GM12875 (cell line): ENCODE data around the gene ACSL6.

Experiments
- H3K4me3 ChIP-seq: one replicate; pipeline ENCODE4 v1.5.1; 2011; ENCODE audit warnings: low read depth, low read length, control low read depth
- TF ChIP-seq, protein P1 (sequence below): IDR thresholded peaks from 2 replicates; pipeline ENCODE4 v1.5.1; 2011; ENCODE audit warnings: low read depth, mild to moderate bottlenecking, control low read depth, inconsistent platforms, low read length, moderate library complexity, borderline replicate concordance; ENCODE audit not compliant: insufficient read depth

ACSL6 gene

DNA sequence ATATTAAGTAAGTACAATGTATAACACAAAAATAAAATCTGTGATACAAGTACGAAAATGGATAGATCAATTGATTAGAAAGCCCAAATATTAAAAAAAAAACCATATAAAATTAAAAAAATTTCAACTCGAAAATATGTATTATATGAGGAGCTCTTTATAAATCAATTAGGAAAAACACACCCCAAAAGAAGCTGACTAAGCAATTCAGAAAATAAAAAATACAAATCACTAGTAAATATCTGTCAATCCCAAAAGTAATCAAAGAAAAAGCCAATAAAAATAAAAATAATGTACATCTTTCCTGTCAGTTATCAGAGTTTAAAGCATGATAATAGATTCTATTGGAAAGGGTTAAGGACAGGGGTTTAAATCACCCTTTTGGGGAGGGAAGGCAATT lies 10.2 kb upstream of the ACSL6 start:
- TF ChIP-seq, protein P1, sequence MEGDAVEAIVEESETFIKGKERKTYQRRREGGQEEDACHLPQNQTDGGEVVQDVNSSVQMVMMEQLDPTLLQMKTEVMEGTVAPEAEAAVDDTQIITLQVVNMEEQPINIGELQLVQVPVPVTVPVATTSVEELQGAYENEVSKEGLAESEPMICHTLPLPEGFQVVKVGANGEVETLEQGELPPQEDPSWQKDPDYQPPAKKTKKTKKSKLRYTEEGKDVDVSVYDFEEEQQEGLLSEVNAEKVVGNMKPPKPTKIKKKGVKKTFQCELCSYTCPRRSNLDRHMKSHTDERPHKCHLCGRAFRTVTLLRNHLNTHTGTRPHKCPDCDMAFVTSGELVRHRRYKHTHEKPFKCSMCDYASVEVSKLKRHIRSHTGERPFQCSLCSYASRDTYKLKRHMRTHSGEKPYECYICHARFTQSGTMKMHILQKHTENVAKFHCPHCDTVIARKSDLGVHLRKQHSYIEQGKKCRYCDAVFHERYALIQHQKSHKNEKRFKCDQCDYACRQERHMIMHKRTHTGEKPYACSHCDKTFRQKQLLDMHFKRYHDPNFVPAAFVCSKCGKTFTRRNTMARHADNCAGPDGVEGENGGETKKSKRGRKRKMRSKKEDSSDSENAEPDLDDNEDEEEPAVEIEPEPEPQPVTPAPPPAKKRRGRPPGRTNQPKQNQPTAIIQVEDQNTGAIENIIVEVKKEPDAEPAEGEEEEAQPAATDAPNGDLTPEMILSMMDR: no peak
- H3K4me3 ChIP-seq: no peak overlapping the region

DNA sequence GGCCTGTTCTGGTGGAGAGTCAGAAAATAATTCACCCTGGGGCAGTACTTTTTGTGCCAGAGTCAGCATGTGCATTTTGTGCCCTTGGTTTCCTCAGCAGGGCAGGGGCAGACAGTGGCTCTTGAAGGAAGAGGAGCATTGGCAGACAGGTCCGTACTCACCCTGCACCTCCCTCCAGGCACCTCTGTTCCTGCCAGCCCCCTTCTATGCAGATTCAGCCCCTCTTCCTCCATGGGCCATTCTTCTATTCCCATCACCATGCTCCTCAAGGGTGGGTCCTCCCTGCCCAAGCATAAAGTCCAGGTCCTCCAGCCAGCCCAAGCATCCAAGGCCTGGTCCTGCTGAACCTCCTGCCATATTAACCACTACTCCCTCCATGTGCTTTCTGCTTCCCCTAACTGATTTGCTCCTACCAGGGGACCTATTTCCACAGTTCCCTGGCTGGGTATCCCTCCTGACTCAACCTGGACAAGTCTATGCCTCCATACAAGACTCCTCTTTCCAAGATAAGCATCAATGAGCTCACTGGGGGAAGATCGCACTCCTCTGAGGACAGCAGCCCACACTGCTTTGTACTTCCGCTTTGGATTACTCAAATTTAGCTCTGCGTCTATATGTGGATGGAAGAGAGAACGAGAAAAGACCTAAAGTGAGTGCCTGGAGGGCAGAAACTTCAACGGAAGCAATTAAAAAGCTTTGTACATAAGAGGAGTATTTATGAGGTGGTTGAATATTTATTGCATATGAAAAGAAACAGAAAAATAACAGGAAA lies 9.3 kb upstream of the ACSL6 start:
- H3K4me3 ChIP-seq: no peak overlapping the region

DNA sequence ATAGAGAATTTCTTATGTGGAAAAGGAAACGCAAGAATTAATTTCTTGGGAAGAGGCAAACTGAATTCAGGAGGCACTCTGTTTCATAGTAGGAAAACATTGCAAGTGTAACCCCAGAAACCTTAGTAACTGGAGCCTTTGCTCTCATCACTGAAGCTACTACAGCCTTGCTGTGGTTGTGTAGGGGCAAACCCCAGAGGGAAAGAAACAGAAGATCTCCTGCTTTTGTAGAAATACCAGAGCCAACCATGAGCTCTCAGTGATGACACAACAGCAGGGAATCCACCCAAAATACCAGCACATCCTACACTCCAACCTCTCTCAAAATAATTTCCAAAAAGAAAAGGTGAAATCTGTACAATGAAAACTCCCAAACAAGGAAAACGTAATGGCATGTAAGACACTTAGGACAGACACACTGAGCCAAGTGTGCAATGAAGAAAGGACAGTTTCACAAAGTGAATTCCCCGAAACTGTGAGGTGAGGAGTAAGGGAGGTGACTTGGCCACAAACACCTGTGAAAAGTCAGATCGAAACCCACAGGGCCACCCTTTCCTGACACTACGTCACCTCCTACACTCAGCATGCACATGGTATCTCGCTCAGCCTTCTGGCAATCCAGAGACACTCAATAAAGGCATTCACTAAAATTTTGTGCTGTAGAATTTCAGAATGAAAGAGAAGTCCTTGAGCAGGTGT lies 8.5 kb upstream of the ACSL6 start:
- TF ChIP-seq, protein P1: no peak
- no peak overlapping the region for H3K4me3 ChIP-seq

More for the DNA sequence above, 9.3 kb upstream of the ACSL6 start:
- TF ChIP-seq, protein P1: no peak

DNA sequence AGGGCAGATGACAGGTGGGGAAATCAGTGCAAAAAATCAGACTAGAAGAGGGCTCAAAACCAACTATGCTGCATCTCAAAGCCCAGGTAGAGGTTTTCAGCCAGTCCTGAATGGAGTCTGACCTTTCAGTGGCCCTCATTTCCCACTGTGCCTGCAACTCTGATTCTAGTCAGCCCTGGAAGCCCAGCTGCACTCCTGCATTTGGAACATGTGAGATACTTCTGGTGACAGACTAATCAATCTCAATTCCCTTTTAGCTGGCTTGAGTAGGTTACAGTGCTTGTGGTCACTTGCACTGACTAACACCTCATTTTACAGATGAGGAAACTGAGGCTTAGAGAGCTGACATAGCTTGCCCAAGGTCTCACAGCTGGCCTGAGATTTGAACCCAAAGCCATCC lies 7.9 kb upstream of the ACSL6 start:
- TF ChIP-seq, protein P1: no peak
- no peak overlapping the region for H3K4me3 ChIP-seq

DNA sequence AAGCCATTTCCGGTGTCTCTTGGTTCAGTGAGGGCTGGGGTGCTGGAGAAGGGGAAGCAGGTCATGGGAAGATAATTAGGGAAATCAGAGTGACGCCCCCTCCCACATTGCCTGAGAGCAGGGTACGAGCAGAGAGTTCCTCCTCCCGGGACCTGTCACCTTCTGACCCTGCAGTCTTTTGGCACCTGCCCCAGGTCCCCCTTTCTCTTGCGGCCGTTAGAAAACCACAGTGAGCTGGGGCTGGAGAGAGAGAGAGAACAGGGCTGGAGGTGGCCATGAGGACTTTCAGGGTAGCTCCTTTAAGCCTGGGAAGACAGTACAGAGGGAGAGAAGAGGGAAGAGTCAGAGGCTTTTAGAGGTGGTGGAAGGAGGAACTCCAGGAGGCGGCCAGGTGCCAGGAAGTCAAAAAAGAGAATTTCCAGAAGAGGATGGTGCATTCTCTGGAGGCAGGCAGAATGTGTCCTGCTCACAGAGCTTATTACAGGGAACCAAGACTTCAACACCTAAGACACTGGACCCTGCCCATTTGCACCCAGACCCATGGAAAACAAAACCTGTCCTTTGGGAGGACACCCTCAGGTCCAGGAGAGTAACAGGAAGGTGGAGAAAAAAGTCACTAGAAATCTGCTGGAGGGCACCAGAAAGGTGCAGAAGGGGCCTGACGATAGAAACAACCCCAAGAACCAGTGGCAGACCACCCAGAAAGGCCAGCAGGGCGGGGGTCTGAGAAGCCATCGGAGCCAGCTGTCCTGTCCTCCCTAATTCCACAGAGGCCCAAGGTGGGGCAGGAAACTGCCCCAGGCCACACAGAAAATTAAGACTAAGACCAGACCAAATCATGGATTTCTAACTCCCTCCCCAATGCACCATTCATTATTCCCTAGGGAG lies 6.5 kb upstream of the ACSL6 start:
- TF ChIP-seq, protein P1: no peak
- no peak overlapping the region for H3K4me3 ChIP-seq

DNA sequence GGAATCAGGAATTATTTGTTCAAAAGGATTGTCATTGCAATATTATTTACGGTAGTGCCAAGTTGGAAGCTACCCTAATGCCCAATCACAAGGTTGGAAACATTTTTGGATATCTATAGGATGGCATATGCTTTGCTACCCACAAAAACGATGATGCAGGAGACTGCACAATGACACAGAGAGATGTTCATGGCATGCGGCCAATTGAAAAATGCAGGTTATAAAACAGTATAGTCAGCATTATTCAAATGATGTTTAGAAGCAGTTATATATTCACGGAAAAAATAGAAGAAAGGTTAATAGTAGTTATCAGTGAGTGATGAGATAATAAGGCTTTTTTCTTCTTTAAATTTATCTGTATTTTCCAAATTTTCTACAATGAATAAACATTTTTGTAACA lies 5.9 kb upstream of the ACSL6 start:
- TF ChIP-seq, protein P1: no peak
- H3K4me3 ChIP-seq: no peak overlapping the region
